Measurements from ENCODE around the gene ISX. TPM values are rescaled to one million over a fixed set of nuclear protein-coding genes. Genes with fewer than 3 reads are reported as not detected.

The ISX gene
- total RNA-seq, 4 donors from 2014 or later = not detected

DNA sequence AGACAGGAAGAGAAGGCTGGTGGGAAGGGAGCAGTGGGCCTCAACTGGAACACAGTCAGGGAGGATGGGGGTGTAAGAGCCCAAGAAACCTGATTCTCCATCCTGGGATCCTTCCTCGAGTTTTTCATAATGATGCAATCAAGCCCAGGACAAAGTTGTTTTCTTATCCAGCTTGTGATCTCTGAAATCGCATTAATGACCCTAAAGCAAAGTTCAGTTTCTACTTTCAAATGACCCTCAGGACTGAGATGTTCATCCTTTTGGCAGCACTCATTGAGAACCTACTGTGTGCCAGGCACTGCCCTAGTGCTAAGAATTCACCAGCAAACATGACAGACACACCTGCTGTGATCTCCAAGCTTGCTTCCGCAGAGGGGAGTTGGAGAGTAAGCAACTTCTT, 45.3 kb downstream of the ISX start:
- TF ChIP-seq, protein P1, sequence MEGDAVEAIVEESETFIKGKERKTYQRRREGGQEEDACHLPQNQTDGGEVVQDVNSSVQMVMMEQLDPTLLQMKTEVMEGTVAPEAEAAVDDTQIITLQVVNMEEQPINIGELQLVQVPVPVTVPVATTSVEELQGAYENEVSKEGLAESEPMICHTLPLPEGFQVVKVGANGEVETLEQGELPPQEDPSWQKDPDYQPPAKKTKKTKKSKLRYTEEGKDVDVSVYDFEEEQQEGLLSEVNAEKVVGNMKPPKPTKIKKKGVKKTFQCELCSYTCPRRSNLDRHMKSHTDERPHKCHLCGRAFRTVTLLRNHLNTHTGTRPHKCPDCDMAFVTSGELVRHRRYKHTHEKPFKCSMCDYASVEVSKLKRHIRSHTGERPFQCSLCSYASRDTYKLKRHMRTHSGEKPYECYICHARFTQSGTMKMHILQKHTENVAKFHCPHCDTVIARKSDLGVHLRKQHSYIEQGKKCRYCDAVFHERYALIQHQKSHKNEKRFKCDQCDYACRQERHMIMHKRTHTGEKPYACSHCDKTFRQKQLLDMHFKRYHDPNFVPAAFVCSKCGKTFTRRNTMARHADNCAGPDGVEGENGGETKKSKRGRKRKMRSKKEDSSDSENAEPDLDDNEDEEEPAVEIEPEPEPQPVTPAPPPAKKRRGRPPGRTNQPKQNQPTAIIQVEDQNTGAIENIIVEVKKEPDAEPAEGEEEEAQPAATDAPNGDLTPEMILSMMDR (IDR thresholded peaks at IDR 0.05) = no peak
- no peak for TF ChIP-seq POLR2A (IDR thresholded peaks at IDR 0.05)
- Histone ChIP-seq H3K4me3 (no peak overlapping the region), H3K27ac (no peak overlapping the region), H3K27me3 (peaks cover 0 to 15% (median 1%) of the 10 kb centered on the region in 4 donors), H3K9me3 (no peaks in the 10 kb centered on the region), H3K4me1 (no peaks in the 10 kb centered on the region), H3K36me3 (no peaks in the 10 kb centered on the region)
- intact Hi-C loops (cut with DNase I) = no loop called here
- no peak for DNase-seq
- WGBS, 2 donors = 58 to 66% methylated on average over 3 of the region's 3 CpGs

DNA sequence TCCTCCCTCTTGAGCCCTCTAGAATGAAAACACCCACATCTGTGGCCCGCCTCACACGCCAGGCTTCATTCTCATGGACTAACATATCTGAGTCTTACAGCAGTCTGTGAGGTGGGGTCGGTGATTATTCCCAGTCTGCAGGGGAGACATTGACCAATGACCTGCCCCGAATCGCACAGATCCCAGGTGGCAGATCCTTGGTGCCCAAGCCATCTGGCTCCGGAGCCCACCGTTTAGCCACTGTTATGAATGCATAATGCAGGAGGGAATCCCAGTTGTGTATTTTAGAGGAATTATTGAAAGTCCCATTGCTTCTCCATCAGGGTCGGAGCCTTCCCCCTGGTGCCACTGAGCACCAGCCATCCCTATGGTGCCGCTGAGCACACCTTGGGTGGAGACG, 47.4 kb downstream of the ISX start:
- 83 to 93% methylated on average over 7 to 10 of the region's 10 CpGs for WGBS, 2 donors
- Histone ChIP-seq H3K4me3 (no peak overlapping the region), H3K36me3 (no peaks in the 10 kb centered on the region), H3K4me1 (no peaks in the 10 kb centered on the region), H3K9me3 (no peaks in the 10 kb centered on the region), H3K27ac (no peak overlapping the region), H3K27me3 (peaks cover 0 to 14% (median under 1%) of the 10 kb centered on the region in 4 donors)
- DNase-seq = no peak
- intact Hi-C loops (cut with DNase I) = no loop called here
- TF ChIP-seq, protein P1 (IDR thresholded peaks at IDR 0.05) = no peak
- TF ChIP-seq POLR2A (IDR thresholded peaks at IDR 0.05) = no peak

DNA sequence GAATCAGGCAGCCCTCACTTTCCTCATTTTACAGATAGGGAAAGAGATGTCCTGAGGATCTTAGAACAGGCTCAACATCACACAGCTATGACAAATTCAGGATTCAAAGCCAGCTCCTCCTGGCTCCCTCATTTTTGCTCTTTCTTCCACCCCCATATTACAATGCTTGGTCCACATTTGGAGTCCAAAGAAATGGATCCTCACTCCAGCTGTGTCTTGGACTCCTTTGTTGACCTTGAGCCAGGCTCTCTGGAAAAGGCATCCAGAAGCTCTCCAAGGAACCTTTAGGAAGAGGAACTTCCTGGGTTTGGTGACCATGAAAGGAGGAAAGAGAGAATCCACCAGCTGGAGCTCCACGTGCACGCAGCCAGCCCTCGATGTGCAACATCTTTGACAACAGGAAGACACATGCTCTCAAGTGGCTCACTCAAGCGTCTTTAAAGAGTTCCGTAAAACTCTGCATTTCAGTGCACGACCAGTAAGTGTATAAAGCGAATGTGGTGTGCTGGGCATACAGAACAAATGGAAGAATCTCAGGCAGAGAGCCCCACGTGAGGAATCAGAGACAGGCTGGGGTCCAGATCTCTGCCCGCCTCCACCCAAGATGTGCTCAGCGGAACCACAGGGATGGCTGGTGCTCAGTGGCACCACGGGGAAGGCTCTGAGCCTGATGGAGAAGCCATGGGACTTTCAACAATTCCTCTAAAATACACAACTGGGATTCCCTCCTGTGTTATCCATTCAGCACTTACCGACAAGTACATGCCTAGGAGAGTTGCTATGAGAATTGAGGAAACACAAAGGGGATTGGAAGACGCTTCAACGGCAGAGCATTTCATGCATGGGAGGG, 48.4 kb downstream of the ISX start:
- H3K27me3 ChIP-seq = peaks cover 0 to 4% (median 0%) of the 10 kb centered on the region in 4 donors
- no peaks in the 10 kb centered on the region for H3K9me3 ChIP-seq
- H3K4me1 ChIP-seq = no peaks in the 10 kb centered on the region
- intact Hi-C loops (cut with DNase I) = no loop called here
- no peaks in the 10 kb centered on the region for H3K36me3 ChIP-seq
- TF ChIP-seq, protein P1 (IDR thresholded peaks at IDR 0.05) = no peak
- no peak for DNase-seq
- H3K27ac ChIP-seq = no peak overlapping the region
- no peak overlapping the region for H3K4me3 ChIP-seq
- WGBS, 2 donors = 73 to 77% methylated on average over 13 to 14 of the region's 14 CpGs

- no peak overlapping the region for H3K27ac ChIP-seq
- no peaks in the 10 kb centered on the region for H3K4me1 ChIP-seq
- WGBS, 2 donors = 89 to 91% methylated on average over 3 of the region's 3 CpGs
- H3K9me3 ChIP-seq = no peaks in the 10 kb centered on the region
- peaks cover 0 to 4% (median 0%) of the 10 kb centered on the region in 4 donors for H3K27me3 ChIP-seq
- TF ChIP-seq, protein P1 (IDR thresholded peaks at IDR 0.05) = no peak
- no peak for TF ChIP-seq POLR2A (IDR thresholded peaks at IDR 0.05)
- intact Hi-C loops (cut with DNase I) = no loop called here
- no peak for DNase-seq
- H3K4me3 ChIP-seq = no peak overlapping the region
- H3K36me3 ChIP-seq = no peaks in the 10 kb centered on the region
Measured at GRCh38 chr22:35115515-35115914, 49.6 kb downstream of the ISX start.

- intact Hi-C loops (cut with DNase I) = no loop called here
- H3K36me3 ChIP-seq = no peaks in the 10 kb centered on the region
- H3K4me3 ChIP-seq = no peak overlapping the region
- H3K27me3 ChIP-seq = peaks cover 0 to 4% (median 0%) of the 10 kb centered on the region in 4 donors
- no peaks in the 10 kb centered on the region for H3K4me1 ChIP-seq
- H3K27ac ChIP-seq = no peak overlapping the region
- DNase-seq = no peak
- H3K9me3 ChIP-seq = no peaks in the 10 kb centered on the region
- WGBS, 2 donors = 80 to 82% methylated on average over 2 of the region's 7 CpGs
- TF ChIP-seq POLR2A (IDR thresholded peaks at IDR 0.05) = no peak
Measured at GRCh38 chr22:35116269-35116668, 50.3 kb downstream of the ISX start.
